HG03280 (cell line): ENCODE results near the gene DQX1.
A peak's percentile ranks its signal among the peaks of the same experiment; 100 is the strongest.
"Not testable (repeated sequence)": the region's sequence is repeated elsewhere in the genome, so short reads cannot be mapped to it uniquely, and the experiment has no call there.

ENCODE experiments used
- ATAC-seq: cut with Tn5 transposase; IDR thresholded peaks from one replicate; pipeline ENCODE4 v1.9.1; 2021; ENCODE audit warnings: mild to moderate bottlenecking, moderate library complexity; ENCODE audit not compliant: unreplicated experiment

The DQX1 gene

GRCh38 chr2:74525717-74526648, at the start of gene DQX1:
TSS of gene DQX1 (minus strand) at chr2:74526231. CDS start at chr2:74525729, 502 bp downstream.
- no peak for ATAC-seq

GRCh38 chr2:74575320-74575719, 49.3 kb upstream of the DQX1 start:
- ATAC-seq = no peak

- no peak for ATAC-seq
Measured at GRCh38 chr2:74573747-74574562, 47.9 kb upstream of the DQX1 start.

- no peak for ATAC-seq
Measured at GRCh38 chr2:74572178-74572925, 46.3 kb upstream of the DQX1 start.

GRCh38 chr2:74571058-74571457, 45.0 kb upstream of the DQX1 start:
- peak; percentile 69 for ATAC-seq

GRCh38 chr2:74569686-74570085, 43.7 kb upstream of the DQX1 start:
- ATAC-seq = no peak

- no peak for ATAC-seq
Measured at GRCh38 chr2:74567881-74568280, 41.9 kb upstream of the DQX1 start.

- no peak for ATAC-seq
Measured at GRCh38 chr2:74566754-74567085, 40.7 kb upstream of the DQX1 start.

GRCh38 chr2:74566076-74566753, 40.2 kb upstream of the DQX1 start:
- ATAC-seq = no peak

- ATAC-seq = no peak
Measured at GRCh38 chr2:74564222-74564621, 38.2 kb upstream of the DQX1 start.

- no peak for ATAC-seq
Measured at GRCh38 chr2:74562126-74562775, 36.2 kb upstream of the DQX1 start.

- ATAC-seq = not testable (repeated sequence)
Measured at GRCh38 chr2:74561022-74561421, 35.0 kb upstream of the DQX1 start.

GRCh38 chr2:74560591-74560990, 34.6 kb upstream of the DQX1 start:
- ATAC-seq = no peak

- no peak for ATAC-seq
Measured at GRCh38 chr2:74559912-74560311, 33.9 kb upstream of the DQX1 start.

GRCh38 chr2:74558284-74559230, 32.5 kb upstream of the DQX1 start:
- ATAC-seq = no peak

GRCh38 chr2:74556831-74557370, 30.9 kb upstream of the DQX1 start:
- no peak for ATAC-seq

- ATAC-seq = no peak
Measured at GRCh38 chr2:74556159-74556558, 30.1 kb upstream of the DQX1 start.

- no peak for ATAC-seq
Measured at GRCh38 chr2:74555610-74556103, 29.6 kb upstream of the DQX1 start.
